GM18907 (cell line): Measurements from ENCODE around the gene GPC6.
"Not testable (repeated sequence)": the region's sequence is repeated elsewhere in the genome, so short reads cannot be mapped to it uniquely, and the experiment has no call there.

Experiments
- ATAC-seq: cut with Tn5 transposase; IDR thresholded peaks from one replicate; pipeline ENCODE4 v1.9.1; 2021; ENCODE audit warnings: mild to moderate bottlenecking, moderate library complexity; ENCODE audit not compliant: unreplicated experiment

GPC6 gene

DNA sequence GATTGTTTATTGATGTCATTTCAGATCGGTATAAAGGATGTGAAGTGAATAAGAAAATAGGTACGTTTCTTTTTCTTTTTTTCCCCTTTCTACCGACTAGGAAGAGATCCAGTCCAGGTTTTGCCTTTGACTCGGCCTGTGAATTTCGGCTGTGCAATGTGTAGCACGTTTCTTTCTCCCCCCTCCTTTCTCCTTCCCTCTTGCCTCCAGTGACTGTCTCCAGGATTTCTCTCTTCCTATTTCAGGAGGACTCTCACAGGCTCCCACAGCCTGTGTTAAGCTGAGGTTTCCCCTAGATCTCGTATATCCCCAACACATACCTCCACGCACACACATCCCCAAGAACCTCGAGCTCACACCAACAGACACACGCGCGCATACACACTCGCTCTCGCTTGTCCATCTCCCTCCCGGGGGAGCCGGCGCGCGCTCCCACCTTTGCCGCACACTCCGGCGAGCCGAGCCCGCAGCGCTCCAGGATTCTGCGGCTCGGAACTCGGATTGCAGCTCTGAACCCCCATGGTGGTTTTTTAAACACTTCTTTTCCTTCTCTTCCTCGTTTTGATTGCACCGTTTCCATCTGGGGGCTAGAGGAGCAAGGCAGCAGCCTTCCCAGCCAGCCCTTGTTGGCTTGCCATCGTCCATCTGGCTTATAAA is at the start of gene GPC6:
Gene GPC6 (plus strand): TSS at position 185 of the 657 bp plus-strand sequence.
- no peak for ATAC-seq

DNA sequence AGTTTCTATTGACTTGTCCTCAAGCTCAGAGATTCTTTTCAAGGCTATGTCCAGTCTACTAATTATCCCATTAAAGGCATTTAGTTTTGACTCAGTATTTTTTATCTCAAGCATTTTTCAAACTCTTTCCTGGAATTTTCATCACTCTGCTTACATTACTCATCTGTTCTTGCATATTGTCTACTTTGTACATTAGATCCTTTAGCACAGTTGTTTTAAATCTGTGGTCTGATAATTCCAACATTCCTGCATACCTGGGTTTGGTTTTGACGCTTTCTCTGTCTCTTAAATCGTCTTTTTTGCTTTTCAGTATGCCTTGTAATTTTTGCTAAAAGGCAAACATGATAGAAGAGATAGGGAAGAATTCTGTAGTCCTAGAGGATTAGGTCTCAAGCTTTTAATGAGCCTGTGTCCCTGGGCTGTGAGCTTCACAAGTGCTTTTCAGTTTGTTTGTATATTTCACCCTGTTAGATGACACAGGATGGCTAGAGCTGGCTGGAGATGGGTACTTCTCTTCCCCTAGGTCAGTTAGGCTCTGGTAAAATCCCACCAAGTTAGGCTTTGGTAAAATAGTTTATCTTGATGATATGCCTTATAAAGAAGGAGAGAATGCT is 46.1 kb upstream of the GPC6 start:
- no peak for ATAC-seq

DNA sequence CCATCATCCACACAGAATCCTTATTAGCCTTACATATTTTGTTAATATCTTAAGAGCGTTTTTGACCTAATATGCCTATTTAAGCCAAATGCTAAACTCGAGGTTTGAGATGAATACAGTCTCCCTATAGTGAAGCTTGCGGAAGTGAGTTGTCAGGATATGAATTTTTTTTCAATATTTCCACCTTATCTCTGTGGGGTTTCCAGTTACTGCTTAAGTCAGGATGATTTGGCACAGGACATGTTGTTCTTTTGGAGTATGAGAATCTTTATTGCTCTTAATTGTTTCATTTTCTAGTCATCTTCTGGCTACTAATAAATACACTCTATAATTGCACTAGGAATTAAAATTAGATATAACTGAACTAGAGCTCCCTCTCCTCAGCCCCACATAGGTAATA is 44.2 kb upstream of the GPC6 start:
- no peak for ATAC-seq

DNA sequence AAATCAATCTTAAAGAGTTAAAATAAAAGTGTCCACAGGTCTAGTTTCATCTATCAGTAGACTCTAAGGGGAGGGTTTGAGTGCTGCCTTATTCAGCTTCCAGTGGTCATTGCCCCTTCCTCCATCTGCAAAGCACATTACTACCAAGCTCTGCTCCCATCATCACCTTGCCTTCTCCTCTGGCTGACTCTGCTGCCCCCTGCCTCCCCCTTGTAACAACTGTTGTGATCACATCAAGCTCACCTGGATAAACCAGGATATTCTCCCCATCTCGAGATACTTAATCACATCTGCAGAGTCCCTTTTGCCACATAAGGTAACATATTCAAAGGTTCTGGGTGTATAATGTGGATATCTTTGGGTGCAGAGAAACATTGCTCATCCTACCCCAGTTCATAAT is 43.3 kb upstream of the GPC6 start:
- no peak for ATAC-seq

DNA sequence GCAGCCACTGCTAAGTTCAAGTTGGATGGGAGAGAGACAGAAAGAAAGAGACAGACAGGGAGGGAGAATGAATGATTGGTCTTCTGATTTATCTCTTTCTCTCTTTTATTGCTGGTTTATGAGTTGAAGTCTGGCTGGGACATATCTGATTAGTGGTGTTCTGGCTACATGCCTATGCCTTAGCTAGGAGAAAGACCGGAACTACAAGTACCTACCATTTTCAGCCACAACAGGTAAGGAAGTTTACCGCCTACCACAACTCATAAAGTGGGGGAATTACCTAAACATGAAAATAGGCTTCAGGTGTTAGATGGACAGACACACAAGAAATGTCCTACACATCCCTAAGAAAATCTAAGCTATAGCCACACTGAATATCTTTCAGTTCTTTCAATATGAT is 36.6 kb upstream of the GPC6 start:
- no peak for ATAC-seq

DNA sequence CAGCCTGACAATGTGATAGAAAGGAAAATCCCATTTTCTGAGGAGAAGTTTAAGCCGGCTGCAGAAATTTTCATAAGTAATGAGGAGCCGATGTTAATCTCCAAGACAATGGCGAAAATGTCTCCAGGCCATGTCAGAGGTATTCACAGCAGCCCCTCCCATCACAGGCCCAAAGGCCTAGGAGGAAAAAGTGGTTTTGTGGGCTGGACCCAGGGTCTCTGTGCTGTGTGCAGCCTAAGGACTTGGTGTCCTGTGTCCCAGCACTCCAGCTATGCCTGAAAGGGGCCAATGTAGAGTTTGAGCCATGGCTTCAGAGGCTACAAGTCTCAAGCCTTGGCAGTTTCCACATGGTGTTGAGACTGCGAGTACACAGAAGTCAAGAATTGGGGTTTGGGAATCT is 32.9 kb upstream of the GPC6 start:
- ATAC-seq = no peak

DNA sequence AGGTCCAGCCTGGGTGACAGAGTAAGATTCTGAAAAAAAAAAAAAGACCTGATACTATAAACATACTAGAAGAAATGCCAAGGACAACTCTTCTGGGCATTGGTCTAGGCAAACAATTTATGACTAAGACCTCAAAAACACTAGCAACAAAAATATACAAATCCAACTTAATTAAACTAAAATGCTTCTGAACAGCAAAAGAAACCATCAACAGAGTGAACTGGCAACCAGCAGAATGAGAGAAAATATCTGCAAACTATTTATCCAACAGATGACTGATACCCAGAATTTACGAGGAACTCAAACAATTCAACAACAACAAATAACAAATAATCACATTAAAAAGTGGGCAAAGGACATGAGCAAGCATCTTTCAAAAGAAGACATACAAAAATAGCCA is 26.8 kb upstream of the GPC6 start:
- ATAC-seq = no peak

DNA sequence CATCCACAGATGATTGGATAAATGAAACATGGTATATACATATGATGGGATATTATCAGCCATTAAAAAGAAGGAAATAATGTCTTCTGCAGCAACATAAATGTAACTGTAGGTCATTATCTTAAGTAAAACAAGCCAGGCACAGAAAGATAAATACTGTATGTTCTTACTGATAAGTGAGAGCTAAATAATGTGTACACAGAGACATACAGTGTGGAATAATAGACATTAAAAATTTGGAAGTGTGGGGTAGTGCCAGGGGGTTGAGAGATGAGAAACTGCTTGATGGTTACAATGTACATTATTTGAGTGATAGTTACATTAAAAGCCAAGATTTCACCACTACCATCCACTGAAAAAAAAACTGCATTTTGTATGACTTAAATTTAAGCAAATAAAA is 26.0 kb upstream of the GPC6 start:
- ATAC-seq = no peak

DNA sequence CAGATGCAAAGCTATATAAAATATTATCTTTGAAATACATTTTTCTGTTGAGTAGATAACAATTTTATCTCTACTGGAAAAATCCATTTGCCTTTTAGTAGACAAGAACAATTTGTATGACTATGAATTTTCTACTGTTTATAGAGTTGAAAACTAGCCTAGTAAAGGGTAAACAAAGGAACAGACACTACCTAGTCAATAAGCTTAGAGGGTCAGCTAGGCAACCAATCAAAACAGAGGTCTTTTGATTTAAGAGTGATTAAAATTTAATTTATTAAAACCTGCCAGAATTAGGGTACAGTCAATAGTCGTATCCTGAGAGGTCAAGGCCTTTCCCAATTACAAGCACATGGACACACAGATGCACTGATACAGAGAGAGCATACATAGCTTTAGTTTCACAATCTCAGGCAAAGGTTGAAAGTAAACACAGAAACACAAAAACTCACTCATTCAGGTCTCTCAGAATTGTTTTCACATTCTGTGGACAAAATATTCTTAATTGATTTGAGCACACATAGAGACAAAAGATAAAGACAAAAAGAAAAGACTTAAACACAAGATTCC is 24.5 kb upstream of the GPC6 start:
- no peak for ATAC-seq

DNA sequence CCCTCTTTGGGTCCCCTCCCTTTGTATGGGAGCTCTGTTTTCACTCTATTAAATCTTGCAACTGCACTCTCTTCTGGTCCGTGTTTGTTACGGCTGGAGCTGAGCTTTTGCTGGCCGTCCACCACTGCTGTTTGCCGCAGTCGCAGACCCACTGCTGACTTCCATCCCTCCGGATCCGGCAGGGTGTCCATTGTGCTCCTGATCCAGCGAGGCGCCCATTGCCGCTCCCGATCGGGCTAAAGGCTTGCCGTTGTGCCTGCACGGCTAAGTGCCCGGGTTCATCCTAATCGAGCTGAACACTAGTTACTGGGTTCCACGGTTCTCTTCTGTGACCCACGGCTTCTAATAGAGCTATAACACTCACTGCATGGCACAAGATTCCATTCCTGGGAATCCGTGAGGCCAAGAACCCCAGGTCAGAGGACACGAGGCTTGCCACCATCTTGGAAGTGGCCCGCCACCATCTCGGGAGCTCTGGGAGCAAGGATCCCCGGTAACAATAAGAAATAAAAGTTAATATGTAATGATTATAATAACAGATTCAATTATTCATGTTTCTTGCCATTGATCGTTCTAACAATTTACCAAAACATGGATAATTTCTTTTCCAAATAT is 19.7 kb upstream of the GPC6 start:
- ATAC-seq = not testable (repeated sequence)

DNA sequence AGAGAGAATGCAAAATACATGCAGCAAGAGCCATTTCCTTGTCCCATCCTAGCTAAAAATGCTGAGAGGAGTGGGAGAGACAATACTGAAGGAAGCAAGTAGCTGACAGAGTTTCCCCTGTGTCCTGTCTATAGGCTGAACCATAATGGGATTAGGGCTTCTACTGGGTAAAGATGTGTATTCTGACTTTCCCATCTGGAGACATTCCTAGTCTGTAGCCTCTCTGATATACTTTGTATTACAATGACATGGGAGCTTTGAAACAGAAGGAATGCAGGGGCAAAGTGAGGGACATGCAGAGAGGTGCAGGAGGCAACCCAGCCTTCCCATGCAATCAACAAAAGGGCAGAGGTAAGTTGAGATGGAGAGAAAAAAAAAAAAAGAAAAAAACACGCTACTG is 10.5 kb upstream of the GPC6 start:
- no peak for ATAC-seq

DNA sequence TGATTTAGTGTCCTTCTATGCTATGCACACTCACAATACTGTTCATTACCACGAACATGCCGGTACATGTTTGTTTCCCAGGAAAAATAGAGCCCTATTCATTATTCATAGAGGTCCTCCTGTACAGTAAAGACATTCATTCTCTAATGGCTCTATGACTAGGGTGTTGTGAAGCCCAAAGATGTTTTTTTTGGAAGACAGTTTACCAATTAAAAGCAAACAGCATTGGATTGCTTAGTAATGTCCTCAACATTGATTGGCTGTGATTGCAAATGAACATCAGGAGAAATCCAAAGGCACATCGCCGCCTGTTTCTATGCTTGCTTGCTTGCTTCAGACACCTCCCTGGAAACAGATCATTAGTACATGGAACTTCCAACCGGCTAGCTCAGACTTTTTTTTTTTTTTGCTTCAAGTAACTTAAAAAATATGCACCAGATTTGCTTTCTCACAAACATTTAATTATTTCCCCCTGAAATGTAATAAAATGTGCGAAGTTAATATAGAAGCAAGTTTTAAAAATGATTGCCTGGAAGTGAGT is 8.8 kb upstream of the GPC6 start:
- ATAC-seq = no peak

DNA sequence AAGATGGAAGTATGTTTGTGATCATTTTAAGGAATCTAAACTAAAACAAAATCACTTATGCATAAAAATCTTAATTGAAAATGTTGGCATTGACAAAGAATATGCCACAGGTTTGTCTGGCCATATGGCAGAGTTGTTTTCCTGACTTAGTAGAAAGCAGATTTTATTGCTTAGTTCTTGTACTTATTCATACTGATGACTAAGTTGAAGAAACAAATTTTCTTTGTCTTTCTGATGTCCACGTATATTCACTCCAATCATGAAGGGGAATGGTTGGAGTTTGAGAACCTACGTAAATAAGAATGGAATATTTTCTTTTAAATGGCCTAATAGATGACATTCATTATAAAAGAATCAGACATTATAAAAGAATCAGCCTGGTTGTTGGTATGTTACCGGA is 8.0 kb upstream of the GPC6 start:
- no peak for ATAC-seq

DNA sequence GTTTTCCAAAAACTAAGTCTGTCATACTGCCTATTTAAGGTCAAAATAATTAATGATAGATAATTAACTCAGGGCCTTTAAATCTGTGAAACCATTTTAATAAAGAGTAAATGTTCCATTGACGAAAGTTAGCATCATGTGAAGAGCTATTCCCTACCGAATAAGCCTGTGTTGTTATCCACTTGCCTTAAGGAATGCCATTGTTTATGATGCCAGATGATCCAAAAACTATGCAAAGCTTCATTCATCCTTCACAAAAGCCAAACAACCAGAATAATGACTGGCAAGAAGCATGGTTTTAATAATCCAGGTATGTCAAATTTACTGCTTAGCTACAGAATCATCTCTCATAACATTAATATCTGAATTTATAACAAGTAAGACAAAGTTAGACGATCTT is 6.5 kb upstream of the GPC6 start:
- ATAC-seq = no peak

DNA sequence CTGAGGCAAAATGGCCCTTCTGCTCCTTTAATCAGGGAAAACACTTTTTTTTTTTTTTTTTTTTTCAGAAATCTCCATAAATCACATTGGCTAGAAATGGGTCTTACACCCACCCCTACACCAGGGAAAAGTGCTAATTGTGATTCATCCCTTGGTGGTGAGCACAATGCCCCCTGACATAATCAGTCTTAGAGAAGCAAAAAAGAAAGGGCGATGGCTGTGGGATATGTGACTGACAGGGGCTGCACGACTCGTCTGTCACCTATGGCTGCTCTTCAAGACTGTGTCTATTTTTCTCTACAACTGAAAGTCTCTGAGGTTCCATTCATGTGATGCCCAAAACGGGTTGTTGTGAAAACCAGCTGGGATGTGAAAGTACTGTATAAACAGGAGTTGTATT is 3.6 kb upstream of the GPC6 start:
- ATAC-seq = no peak

DNA sequence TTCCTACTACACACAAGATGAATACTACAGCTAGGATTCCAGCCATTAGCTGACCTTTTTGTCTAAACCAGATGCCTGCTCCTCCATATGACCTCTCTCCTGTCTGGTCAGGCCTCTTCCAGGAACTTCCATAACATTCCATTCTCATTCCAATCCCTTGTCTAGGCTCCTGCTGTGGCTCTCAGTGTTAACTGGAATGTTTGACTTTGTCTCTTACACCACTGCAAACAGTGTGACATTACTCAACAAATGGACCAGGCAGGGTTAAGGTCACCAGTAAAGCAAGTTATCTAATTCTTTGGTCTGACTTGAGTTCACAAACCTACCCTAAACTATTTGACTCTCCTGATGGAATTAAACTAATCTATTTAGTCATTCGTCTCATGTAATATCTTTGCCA is 2.1 kb upstream of the GPC6 start:
- ATAC-seq = no peak

DNA sequence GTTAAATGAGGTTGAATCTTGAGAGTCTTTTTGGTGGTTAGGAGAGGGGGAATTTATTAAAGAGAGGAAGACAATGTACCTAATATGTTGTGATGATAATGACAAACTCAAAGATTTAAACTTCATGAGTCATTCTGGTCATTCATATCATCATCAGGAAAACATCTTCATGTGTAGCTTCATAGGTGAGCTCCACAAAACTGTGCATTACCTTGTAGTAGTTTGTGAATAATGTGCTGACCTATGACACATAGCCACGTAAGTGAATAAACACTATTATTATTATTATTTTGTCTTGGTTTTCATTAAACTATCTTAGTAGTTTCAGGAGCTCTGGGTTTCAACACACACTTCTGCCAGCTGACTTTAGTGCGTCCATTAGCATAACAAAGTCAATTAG is 997 bp upstream of the GPC6 start:
- no peak for ATAC-seq

DNA sequence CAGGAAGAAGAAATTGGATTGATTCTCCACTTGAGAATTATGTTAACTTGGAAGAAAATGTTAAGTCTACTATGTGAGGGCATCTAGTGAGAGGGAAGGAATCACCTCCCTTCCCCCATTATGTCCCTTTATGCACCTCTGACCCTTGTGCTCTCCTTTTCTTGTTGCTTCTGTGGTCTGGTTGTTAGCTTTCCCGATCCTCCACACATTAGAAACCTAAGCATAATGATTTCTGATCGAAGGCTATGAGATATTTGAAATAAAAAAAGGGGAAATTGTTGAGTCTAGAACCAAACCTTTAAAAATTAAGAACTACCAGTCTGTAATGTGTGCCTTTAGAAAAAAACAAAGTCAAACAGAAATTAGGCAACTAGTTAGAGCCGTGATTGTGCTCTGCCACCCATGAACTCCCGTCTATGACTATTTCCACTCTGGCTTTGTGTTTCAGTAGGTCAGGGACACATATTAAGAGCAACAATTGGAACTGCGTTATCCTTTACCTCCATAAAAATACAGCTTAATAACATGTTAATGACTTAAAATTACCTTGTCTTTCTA is 463 bp upstream of the GPC6 start:
- ATAC-seq = no peak

DNA sequence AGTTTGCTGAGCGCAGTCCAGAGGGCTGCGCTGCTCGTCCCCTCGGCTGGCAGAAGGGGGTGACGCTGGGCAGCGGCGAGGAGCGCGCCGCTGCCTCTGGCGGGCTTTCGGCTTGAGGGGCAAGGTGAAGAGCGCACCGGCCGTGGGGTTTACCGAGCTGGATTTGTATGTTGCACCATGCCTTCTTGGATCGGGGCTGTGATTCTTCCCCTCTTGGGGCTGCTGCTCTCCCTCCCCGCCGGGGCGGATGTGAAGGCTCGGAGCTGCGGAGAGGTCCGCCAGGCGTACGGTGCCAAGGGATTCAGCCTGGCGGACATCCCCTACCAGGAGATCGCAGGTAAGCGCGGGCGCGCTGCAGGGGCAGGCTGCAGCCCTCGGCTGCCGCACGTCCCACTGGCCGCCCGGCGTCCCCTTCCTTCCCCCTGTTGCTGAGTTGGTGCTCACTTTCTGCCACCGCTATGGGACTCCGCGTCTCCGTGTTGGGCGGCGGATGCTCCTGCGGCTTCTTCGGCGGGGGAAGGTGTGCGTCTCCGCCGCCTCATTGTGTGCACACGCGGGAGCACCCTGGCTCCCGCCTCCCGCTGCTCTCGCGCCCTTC is 772 bp downstream of the GPC6 start:
- ATAC-seq = no peak

DNA sequence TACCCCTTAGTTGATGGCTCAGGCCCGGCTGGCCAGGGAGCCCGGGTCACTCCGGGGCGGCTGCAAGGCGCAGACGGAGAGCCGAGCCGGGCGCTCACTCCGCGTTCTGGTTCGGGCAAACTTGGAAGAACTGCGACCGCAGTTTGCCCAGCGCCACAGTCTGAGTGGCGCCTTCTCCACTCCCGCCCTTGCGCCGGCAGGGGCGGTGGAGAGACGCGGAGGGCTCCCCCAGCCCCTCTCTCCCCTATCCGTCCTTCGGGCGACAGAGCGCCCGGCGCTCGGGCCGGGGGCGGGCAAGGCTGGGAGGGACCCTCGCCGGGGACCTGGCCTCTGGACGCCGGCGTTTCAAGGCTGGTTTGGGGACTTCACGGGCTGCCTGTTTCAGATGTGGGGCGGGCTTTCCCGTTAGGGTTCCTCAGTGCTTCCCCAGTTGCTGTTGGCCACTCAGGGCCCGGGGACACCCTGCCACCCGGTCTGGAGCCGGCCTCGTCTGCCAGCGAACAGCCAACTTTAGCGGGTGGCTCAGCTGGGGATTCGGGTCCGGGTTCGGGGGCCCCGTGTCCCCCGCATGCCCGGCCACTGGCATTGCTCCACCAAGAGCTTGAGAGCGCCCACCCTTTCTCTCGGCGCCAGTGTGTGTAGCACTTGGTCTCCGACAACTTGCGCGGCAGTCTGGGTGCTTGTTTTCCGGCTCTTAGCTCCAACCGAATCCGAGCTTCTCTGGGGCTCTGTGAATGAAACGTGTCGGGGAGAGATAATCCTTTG is 1.5 kb downstream of the GPC6 start:
- no peak for ATAC-seq

DNA sequence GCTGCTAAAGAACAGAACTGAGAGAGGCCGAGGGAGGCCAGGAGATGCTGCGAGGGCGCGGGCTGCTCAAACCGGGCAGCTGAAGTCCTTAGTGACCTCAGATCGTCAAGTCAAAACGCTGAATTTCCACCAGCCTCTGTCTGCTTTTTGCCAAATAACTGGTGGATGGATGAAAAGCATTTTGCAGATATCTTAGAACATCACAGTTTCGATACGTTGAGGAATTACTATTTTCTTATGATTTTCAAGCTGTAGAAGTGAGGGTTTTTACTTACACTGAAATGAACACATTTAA is 2.0 kb downstream of the GPC6 start:
- no peak for ATAC-seq
